Fibroblast of lung (primary cell): ENCODE data around the gene NMRK1. TPM values are rescaled to one million over a fixed set of nuclear protein-coding genes. Genes with fewer than 3 reads are reported as not detected.

ENCODE experiments used
- DNase-seq, 2 donors: peaks; one replicate each; pipeline versions ENCODE4 v3.0.0 to v3.0.0-alpha.2; 2010; ENCODE audit warnings: low read depth in 2 of 2
- H2AFZ ChIP-seq: 2 replicates; pipeline ENCODE4 v1.5.1; 2012; ENCODE audit warnings: low read length, control low read depth, inconsistent platforms
- H3K27ac ChIP-seq: 2 replicates; pipeline ENCODE4 v1.5.1; 2011; ENCODE audit warnings: low read length, control low read depth; ENCODE audit not compliant: insufficient read depth
- H3K27me3 ChIP-seq: 2 replicates; pipeline ENCODE4 v1.5.1; 2011; ENCODE audit warnings: mild to moderate bottlenecking, low read length; ENCODE audit not compliant: control insufficient read depth, insufficient read depth
- H3K36me3 ChIP-seq: 2 replicates; pipeline ENCODE4 v1.5.1; 2011; ENCODE audit warnings: low read length; ENCODE audit not compliant: control insufficient read depth, insufficient read depth
- H3K4me1 ChIP-seq: 2 replicates; pipeline ENCODE4 v1.5.1; 2011; ENCODE audit warnings: low read length; ENCODE audit not compliant: control insufficient read depth, insufficient read depth; ENCODE audit errors: extremely low read depth
- H3K4me2 ChIP-seq: 2 replicates; pipeline ENCODE4 v1.5.1; 2011; ENCODE audit warnings: low read length, control low read depth; ENCODE audit not compliant: insufficient read depth; ENCODE audit errors: extremely low read depth
- H3K4me3 ChIP-seq, 4 experiments: fragments of 200-600 bp in 1 of 4; sonication (generic) in 1 of 4; replicated peaks in 1 of 4; 2 replicates each; pipeline ENCODE4 v1.5.1; 2011 to 2016; ENCODE audit warnings: low read length in 4 of 4, low read depth in 3 of 4, mild to moderate bottlenecking in 3 of 4, control low read depth in 2 of 4, inconsistent platforms in 1 of 4, mixed read lengths in 1 of 4; ENCODE audit not compliant: insufficient read depth in 1 of 4; ENCODE audit errors: control extremely low read depth in 1 of 4
- H3K79me2 ChIP-seq: 2 replicates; pipeline ENCODE4 v1.5.1; 2012; ENCODE audit warnings: mild to moderate bottlenecking, low read length, inconsistent platforms; ENCODE audit not compliant: control insufficient read depth, insufficient read depth
- H3K9ac ChIP-seq: 2 replicates; pipeline ENCODE4 v1.5.1; 2011; ENCODE audit warnings: mild to moderate bottlenecking, low read length, control low read depth; ENCODE audit not compliant: insufficient read depth
- H3K9me3 ChIP-seq: 2 replicates; pipeline ENCODE4 v1.5.1; 2012; ENCODE audit warnings: low read depth, low read length; ENCODE audit not compliant: control insufficient read depth, insufficient read depth
- H4K20me1 ChIP-seq: 2 replicates; pipeline ENCODE4 v1.5.1; 2011; ENCODE audit warnings: low read length; ENCODE audit not compliant: control insufficient read depth, insufficient read depth; ENCODE audit errors: extremely low read depth
- EZH2 ChIP-seq: IDR thresholded peaks from 2 replicates; pipeline ENCODE4 v1.5.1; 2012; ENCODE audit warnings: low read length, control low read depth, mild to moderate bottlenecking; ENCODE audit errors: missing control alignments
- polyA plus RNA-seq, 2 donors: library from polyadenylated mRNA; depleted of rRNA in 1 of 2; stranded (reverse) in 1 of 2; unstranded in 1 of 2; fragments of >200 nt; gene quantifications; 2 replicates each; pipeline ENCODE4 v1.2.1, GENCODE V29; 2011 to 2012; ENCODE audit warnings: missing spikeins in 1 of 2
- total RNA-seq: library from RNA; depleted of rRNA; stranded (reverse); fragments of >200 nt; gene quantifications from 2 replicates; pipeline ENCODE4 v1.2.1, GENCODE V29; 2014
- TF ChIP-seq, protein P1 (sequence below), 2 donors: IDR thresholded peaks in 1 of 2; conservative IDR thresholded peaks in 1 of 2; 1 replicate in 1 of 2; 2 replicates in 1 of 2; pipeline ENCODE4 v1.5.1; 2011 to 2012; ENCODE audit warnings: low read length in 2 of 2, control low read depth in 1 of 2, inconsistent platforms in 1 of 2, low read depth in 1 of 2, mild to moderate bottlenecking in 1 of 2

NMRK1 gene
- total and polyA plus RNA-seq, 2 donors (not counting 1 experiment from before 2014, with no cell fraction given): 19.4 to 33.9 TPM

DNA sequence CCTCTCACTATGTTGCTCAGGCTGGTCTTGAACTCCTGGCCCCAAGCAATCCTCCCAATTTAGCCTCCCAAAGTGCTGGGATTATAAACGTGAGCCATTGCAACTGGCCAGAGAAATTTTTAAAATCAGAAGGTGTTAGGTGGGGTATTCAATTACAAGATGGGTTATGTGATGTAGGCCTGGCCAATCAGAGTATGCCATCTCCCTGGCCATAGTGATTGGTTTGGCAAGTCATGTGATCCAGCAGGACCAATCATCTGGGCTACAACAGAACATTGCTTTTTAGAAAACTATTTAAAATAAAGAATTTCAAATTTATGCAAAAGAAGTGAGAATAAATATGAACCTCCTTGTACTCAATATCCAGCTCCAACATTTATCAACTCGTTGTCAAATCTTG, 22.4 kb downstream of the NMRK1 start:
- Histone ChIP-seq H4K20me1 (no peaks in the 10 kb centered on the region), H3K27me3 (no peaks in the 10 kb centered on the region), H3K79me2 (no peaks in the 10 kb centered on the region), H3K27ac (no peak overlapping the region), H3K4me3 (no peak overlapping the region), H3K9ac (no peak overlapping the region), H3K36me3 (no peaks in the 10 kb centered on the region), H3K4me1 (peaks cover 7% of the 10 kb centered on the region), H3K4me2 (no peak overlapping the region), H2AFZ (no peak overlapping the region), H3K9me3 (no peaks in the 10 kb centered on the region)
- TF ChIP-seq, protein P1, sequence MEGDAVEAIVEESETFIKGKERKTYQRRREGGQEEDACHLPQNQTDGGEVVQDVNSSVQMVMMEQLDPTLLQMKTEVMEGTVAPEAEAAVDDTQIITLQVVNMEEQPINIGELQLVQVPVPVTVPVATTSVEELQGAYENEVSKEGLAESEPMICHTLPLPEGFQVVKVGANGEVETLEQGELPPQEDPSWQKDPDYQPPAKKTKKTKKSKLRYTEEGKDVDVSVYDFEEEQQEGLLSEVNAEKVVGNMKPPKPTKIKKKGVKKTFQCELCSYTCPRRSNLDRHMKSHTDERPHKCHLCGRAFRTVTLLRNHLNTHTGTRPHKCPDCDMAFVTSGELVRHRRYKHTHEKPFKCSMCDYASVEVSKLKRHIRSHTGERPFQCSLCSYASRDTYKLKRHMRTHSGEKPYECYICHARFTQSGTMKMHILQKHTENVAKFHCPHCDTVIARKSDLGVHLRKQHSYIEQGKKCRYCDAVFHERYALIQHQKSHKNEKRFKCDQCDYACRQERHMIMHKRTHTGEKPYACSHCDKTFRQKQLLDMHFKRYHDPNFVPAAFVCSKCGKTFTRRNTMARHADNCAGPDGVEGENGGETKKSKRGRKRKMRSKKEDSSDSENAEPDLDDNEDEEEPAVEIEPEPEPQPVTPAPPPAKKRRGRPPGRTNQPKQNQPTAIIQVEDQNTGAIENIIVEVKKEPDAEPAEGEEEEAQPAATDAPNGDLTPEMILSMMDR (conservative IDR thresholded peaks at IDR 0.05 in 1 of 2, IDR thresholded peaks at IDR 0.05 in 1 of 2; ENCODE audit: low read depth in 1 of 2, low read length in 2 of 2): no peak
- no peak for TF ChIP-seq EZH2
- DNase-seq: no peak

GRCh38 chr9:75064307-75065025, 23.5 kb downstream of the NMRK1 start:
- Histone ChIP-seq H3K79me2 (no peaks in the 10 kb centered on the region), H4K20me1 (no peaks in the 10 kb centered on the region), H3K27ac (no peak overlapping the region), H3K36me3 (no peaks in the 10 kb centered on the region), H2AFZ (no peak overlapping the region), H3K4me2 (peak overlapping the region; percentile 58), H3K27me3 (no peaks in the 10 kb centered on the region), H3K4me1 (peaks cover 7% of the 10 kb centered on the region), H3K9me3 (no peaks in the 10 kb centered on the region), H3K9ac (no peak overlapping the region), H3K4me3 (no peak overlapping the region)
- DNase-seq: peak; percentile 58 to 62
- TF ChIP-seq EZH2: no peak
- TF ChIP-seq, protein P1 (conservative IDR thresholded peaks at IDR 0.05 in 1 of 2, IDR thresholded peaks at IDR 0.05 in 1 of 2; ENCODE audit: low read depth in 1 of 2, low read length in 2 of 2): no peak

DNA sequence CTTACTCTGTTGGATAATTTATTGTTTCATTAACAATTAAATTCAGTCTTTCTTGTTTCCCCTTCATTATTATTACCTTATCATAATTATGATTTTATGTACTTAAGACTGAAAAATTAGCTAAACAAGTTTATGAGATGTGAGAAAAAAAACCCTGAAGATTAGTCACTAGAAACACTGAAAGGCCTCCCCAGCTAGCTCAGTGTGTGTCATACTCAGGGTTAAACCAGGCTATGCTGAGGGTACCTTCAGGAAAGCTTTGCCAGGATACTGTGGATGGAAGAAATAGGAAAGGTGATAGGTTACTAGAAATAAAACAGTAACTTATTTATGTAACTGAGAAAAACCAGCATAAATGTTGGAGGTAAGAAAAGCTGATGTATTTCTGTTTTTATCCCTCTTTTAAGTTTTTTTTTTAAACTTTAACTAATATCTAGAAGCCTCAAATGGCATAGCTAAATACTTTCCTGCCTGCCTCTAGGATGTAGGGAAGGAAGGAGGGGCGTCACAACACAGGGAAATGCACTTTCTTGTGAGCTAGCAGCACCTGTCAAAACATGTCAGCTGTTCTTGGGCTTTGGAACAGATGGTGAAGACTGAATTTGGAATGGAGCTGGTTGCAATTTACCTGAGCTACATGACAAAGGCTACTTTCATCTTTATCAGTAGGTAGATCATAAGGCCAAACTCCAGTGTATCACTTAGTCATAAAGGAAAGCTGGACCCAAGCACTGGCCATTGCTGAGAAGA, 24.2 kb downstream of the NMRK1 start:
- no peak for TF ChIP-seq EZH2
- TF ChIP-seq, protein P1 (conservative IDR thresholded peaks at IDR 0.05 in 1 of 2, IDR thresholded peaks at IDR 0.05 in 1 of 2; ENCODE audit: low read depth in 1 of 2, low read length in 2 of 2): no peak
- Histone ChIP-seq H3K36me3 (no peaks in the 10 kb centered on the region), H3K4me3 (no peak overlapping the region), H3K9me3 (no peaks in the 10 kb centered on the region), H4K20me1 (no peaks in the 10 kb centered on the region), H3K79me2 (no peaks in the 10 kb centered on the region), H3K4me2 (no peak overlapping the region), H3K27ac (no peak overlapping the region), H3K4me1 (peaks cover 7% of the 10 kb centered on the region), H3K27me3 (no peaks in the 10 kb centered on the region), H3K9ac (no peak overlapping the region), H2AFZ (no peak overlapping the region)
- DNase-seq: peak; percentile 25 to 32
